OCI-M2 (cell line): ENCODE measurements around the gene COL16A1.
"Not testable (repeated sequence)": the region's sequence is repeated elsewhere in the genome, so short reads cannot be mapped to it uniquely, and the experiment has no call there.

Experiments used
- DNase-seq: peaks from one replicate; lab custom pipeline; 2025; ENCODE audit not compliant: unreplicated experiment; lab: John Stamatoyannopoulos, UW

Gene COL16A1

DNA sequence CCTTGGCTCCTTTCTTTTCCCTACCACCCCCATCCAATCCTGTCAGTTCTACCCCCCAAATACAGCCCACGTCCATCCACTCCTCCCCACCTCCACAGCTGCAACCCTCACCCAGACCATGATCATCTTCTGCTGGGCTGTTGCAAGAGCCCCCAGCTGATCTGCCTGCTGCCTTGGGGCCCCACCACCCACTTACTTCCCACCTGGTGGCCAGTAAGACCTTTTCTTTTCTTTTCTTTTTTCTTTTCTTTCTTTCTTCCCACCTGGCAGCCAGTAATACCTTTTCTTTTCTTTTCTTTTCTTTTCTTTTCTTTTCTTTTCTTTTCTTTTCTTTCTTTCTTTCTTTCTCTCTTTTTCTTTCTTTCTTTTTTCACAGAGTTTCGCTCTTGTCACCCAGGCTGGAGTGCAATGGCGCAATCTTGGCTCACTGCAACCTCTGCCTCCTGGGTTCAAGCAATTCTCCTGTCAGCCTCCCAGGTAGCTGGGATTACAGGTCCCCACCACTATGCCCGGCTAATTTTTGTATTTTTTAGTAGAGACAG, 3.3 kb upstream of the COL16A1 start:
- DNase-seq, result not testable (repeated sequence)

DNA sequence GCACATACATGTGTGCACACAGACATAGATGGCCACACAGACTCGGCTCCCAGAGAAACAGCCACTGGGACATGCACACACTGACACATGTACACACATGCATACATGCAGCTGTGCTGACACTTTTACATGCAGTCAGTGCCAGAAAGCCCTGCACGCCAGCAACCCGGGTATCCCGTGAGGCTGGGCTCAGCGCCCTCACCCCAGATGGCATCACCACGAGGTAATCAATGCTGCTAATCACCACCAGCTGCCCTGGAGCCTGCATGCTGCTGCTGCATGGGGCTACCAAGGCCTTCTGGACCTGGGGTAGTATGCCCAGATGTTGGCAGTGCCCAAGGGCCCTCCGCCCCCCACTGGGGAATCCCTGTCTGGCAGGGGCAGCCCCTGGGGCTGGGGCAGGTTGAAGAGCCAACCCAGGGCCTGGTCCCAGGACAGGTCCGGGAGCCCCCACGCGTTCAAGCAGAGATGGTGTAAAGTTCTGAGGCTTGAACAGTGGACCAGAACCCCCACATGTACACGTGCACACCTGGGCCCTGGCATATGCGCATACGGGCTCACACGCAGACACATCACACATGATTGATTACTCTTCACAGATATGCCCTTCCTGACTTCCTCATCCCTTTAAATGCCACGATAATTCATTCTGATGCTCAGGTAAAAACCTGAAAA, 2.7 kb upstream of the COL16A1 start:
- DNase-seq, result no peak

DNA sequence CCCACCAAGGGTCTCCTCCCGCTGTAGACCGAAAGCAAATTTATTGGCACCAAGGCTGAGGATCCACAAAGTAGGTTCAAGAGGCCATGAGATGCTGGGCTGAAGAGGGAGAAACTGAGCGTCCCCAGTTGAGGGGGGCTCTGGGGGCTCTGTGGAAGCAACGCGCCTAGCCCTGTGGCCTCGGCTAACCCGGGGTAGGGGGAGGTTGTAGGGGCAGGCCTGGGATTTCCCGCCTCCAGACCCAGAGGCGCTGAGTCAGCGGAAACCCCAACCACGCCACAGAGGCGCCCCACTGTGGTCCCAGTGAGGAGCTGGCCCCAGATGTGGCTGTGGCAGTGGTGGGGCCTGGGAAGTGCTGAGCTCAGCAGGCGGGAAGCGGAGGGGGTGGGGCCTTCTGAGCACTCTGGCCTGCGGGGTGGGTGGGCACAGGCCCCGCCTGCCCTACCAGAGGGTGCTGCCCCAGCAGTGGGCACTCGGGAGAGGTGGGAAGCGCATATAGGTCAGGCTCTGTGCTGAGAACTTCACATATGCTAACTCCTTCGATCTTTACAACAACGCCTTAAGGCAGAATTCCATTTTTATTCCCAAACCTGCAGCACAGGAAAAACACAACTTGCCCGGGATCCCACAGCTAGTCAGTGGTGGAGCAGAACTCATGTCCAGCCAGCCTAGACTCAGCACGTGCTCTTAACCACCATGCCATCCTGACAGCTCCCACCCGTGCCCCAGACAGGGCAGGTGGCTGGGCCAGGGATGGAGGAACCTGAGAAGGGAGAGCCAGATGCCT, 1.5 kb upstream of the COL16A1 start:
- no peak for DNase-seq

GRCh38 chr1:31704271-31705079, 658 bp upstream of the COL16A1 start:
- DNase-seq, result no peak

GRCh38 chr1:31702836-31703404, 897 bp downstream of the COL16A1 start:
- no peak for DNase-seq

GRCh38 chr1:31701091-31701736, 2.6 kb downstream of the COL16A1 start:
- DNase-seq, result no peak

DNA sequence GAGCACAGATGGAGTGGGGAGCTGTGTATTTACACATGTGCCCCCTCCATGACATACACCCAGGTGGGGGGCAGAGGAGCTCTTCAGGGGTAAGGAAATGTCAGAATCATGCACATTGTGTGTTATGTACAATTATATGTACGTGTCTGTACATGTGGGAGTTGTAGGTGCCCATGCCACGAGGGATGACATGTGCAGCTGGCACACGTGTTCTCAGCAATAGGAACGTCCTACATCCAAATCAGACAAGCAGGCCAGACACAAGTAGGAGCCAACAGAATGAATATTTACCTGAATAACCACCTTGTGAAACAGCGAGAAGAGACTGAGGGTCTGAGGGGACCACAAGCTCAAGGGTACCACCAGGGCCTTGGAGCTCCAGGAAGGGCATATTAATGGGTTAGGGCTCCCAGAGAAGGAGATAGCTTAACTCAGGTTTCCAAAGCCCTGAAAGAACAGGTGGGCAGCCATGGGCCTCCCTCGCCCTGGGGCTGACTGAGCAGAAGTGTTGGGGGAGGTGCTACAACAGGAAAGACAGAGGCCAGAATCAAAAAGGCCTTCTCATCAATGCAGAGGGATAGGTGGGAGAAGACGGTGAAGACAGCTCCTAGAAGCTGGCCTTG, 3.2 kb downstream of the COL16A1 start:
- DNase-seq, result no peak

DNA sequence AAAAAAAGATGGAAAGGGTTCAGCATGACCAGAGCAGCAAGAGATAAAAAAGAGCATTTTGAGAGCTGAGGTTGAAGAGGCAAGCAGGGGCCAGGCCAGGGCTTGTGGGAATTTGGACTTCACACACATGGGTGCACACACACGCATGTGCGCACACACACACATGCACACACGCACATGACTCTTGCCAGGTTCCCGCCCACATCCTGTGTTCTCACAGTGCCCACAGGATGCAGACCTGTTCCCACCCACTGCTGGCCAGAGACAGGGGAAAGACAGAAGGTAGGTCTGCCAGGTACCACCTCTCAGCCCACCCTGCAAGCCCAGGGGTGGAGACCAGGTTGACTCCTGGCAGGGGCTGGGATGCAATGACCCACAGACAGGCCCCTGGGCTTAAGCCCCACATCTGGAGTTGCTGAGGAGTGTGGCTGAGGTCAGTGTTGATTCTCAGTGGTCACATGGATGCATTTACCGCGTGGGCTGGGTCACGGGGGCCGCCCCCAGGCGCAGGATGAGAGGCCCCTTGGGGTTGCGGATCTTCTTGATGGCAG, 4.4 kb downstream of the COL16A1 start:
- DNase-seq, result no peak

GRCh38 chr1:31697369-31697984, 6.3 kb downstream of the COL16A1 start:
- DNase-seq, result no peak

GRCh38 chr1:31696242-31696641, 7.6 kb downstream of the COL16A1 start:
- DNase-seq, result no peak

- no peak for DNase-seq
These were observed 8.5 kb downstream of the COL16A1 start for GRCh38 chr1:31695327-31695726.

DNA sequence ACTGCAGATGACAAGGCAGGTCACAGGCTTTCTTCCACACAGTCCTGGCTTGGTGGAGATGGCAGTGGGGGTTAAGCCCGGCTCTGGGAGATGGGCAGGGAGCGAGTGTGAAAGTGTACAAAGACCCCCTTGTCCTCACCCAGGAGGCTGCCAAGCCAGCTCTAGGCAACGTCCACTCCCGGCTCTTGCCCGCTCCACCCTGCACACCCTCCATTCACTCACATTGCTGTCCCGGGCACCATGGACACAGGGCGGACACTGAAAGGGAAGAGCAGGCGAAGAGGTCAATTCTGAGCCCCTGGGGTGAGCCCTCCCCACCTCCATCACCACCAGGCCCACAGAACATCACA, 8.9 kb downstream of the COL16A1 start:
- DNase-seq, result no peak

DNA sequence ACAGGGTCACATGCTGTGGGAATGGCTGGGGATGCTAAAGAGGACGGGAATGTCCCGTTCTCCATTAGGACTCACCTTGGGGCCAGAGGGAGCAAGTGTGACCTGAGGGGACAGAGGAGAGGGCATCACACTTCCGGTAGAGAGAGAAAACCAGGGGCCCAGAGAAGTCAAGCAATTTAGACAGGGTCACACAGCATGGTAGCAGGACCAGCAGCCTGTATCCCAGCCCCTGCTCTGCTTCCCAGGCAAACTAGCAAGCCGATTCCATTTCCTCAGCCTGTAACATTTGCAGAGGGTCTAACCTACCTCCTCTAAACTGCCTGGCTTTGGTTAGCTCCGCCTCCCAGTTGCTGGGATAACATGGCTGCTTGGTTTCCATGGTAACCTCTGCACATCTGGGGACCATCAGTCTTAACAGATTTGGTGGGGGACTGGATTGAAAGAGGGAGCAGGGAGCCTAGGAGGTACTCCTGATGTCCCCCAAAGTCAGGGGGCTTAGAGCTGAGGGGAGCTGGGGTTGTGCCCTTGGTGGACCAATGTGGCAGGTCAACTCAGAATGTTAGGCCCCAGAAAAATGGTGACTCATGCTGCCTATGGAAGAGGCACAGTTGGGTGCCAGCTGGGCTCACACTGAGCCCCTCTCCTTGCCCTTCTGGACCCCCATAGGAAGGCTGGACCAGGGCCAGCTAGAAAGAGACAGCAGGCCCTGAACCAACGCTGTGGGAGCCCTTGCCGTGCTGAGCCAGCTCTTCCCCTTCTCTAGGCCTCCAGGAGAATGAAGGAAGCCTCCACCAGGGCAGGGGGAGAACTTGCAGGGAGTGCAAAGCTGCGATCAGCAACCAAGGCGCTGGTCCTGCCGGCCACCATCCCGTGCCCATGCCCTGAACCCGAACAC, 9.5 kb downstream of the COL16A1 start:
- no peak for DNase-seq

DNA sequence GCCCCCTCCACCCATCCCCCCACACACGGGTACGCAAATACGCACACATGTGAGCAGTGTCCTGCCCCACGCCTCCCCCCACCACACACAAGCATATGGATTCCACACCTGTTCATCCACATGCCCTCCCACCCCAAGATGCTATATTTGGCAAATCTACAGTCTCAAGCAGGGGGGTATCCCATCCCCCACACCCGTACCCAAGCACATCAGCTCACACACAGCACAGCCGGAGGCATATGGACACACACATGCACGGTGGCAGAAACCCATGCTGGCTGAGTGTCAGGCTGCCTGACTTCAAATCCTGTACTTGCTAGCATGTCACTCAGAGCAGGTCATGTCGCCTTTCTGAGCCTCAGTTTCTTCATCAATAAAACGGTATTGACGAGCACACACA, 10.6 kb downstream of the COL16A1 start:
- no peak for DNase-seq

GRCh38 chr1:31691951-31692350, 11.9 kb downstream of the COL16A1 start:
- DNase-seq, result no peak

DNA sequence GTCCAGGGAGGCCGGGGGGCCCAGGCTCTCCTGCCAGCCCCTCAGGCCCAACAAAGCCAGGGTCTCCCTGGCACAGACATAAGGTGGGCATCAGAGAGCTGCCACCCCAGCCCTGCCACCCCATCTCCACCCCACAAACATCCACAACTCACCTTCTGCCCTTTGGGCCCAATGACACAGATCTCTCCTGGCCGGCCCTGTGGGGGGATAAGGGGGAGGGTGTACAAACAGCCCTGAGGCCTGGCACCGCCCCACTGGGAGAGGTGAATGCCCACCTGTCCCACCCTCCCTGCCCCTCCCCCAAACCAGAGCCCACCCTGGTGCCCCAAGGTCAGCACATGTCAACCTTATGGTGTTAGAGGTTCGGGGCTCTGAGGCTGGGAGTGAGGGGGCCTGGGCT, 12.4 kb downstream of the COL16A1 start:
- no peak for DNase-seq

DNA sequence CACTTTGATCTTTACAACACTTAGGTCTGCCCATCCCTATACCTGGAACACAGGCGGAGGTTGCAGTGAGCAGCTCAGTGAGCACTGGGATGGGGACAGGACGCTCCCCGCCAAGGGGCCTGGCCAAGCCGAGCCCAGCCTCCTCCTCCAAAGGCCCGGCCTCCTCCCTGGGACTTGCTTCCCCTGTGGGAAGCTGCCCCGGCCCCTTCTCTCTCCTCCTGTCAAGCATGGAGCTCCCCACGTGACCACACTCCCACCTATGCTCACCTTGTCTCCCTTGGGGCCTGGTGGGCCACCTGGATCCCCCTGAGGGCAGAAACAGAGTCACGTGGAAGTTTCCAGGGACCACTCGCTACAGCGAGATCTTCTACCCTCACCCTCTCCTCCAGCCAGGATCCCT, 12.9 kb downstream of the COL16A1 start:
- DNase-seq, result no peak

GRCh38 chr1:31689854-31690253, 14.0 kb downstream of the COL16A1 start:
- DNase-seq, result no peak

- no peak for DNase-seq
These were observed 14.4 kb downstream of the COL16A1 start for GRCh38 chr1:31689379-31689778.
